Keratinocyte (primary cell): ENCODE measurements around the gene GDPD2. TPM values are rescaled to one million over a fixed set of nuclear protein-coding genes. Genes with fewer than 3 reads are reported as not detected.

ENCODE experiments used
- DNase-seq: peaks from one replicate; pipeline ENCODE4 v3.0.0-alpha.2; 2011; ENCODE audit warnings: low read depth, missing footprints, low spot score
- FAIRE-seq: peaks from 2 replicates; lab custom pipeline; 2011; peaks lifted over from hg19 to GRCh38; lab: Jason Lieb, UNC
- H2AFZ ChIP-seq: 2 replicates; pipeline ENCODE4 v1.6.0; 2012; ENCODE audit warnings: low read length, control low read depth, inconsistent platforms; ENCODE audit not compliant: control insufficient read depth
- H3K27ac ChIP-seq: 2 replicates; pipeline ENCODE4 v1.5.1; 2011; ENCODE audit warnings: low read length; ENCODE audit not compliant: control insufficient read depth, insufficient read depth
- H3K27me3 ChIP-seq: 3 replicates; pipeline ENCODE4 v1.6.0; 2011; ENCODE audit warnings: low read length; ENCODE audit not compliant: control insufficient read depth, insufficient read depth; ENCODE audit errors: extremely low read depth
- H3K36me3 ChIP-seq, 2 experiments: 2 replicates in 1 of 2; 3 replicates in 1 of 2; pipeline ENCODE4 v1.5.1; 2011; ENCODE audit warnings: low read length in 2 of 2, mild to moderate bottlenecking in 1 of 2; ENCODE audit not compliant: control insufficient read depth in 2 of 2, insufficient read depth in 2 of 2; ENCODE audit errors: extremely low read depth in 1 of 2
- H3K4me1 ChIP-seq: 3 replicates; pipeline ENCODE4 v1.5.1; 2011; ENCODE audit warnings: low read length; ENCODE audit not compliant: control insufficient read depth, insufficient read depth; ENCODE audit errors: extremely low read depth
- H3K4me2 ChIP-seq: 3 replicates; pipeline ENCODE4 v1.6.0; 2011; ENCODE audit warnings: low read depth, low read length; ENCODE audit not compliant: control insufficient read depth, insufficient read depth; ENCODE audit errors: extremely low read depth
- H3K4me3 ChIP-seq, 3 experiments: fragments of 200-600 bp in 1 of 3; sonication (generic) in 1 of 3; 2 replicates in 2 of 3; 3 replicates in 1 of 3; pipeline ENCODE4 v1.5.1; 2011 to 2016; ENCODE audit warnings: low read length in 3 of 3, mild to moderate bottlenecking in 3 of 3, control low read depth in 2 of 3, inconsistent platforms in 1 of 3, low read depth in 1 of 3, mixed read lengths in 1 of 3, mixed run types in 1 of 3, moderate library complexity in 1 of 3; ENCODE audit not compliant: control insufficient read depth in 2 of 3, insufficient read depth in 2 of 3; ENCODE audit errors: extremely low read depth in 1 of 3
- H3K79me2 ChIP-seq: 2 replicates; pipeline ENCODE4 v1.6.0; 2012; ENCODE audit warnings: low read length; ENCODE audit not compliant: control insufficient read depth, insufficient read depth
- H3K9ac ChIP-seq: 3 replicates; pipeline ENCODE4 v1.6.0; 2011; ENCODE audit warnings: low read length; ENCODE audit not compliant: control insufficient read depth, insufficient read depth; ENCODE audit errors: extremely low read depth
- H3K9me1 ChIP-seq: 3 replicates; pipeline ENCODE4 v1.6.0; 2011; ENCODE audit warnings: low read length; ENCODE audit not compliant: control insufficient read depth, insufficient read depth; ENCODE audit errors: extremely low read depth
- H3K9me3 ChIP-seq: 2 replicates; pipeline ENCODE4 v1.5.1; 2012; ENCODE audit warnings: low read depth, low read length; ENCODE audit not compliant: control insufficient read depth
- H4K20me1 ChIP-seq: 3 replicates; pipeline ENCODE4 v1.6.0; 2011; ENCODE audit warnings: low read length; ENCODE audit not compliant: control insufficient read depth, insufficient read depth; ENCODE audit errors: extremely low read depth
- EZH2 ChIP-seq: IDR thresholded peaks from one replicate; pipeline ENCODE4 v1.6.1; 2012; ENCODE audit warnings: inconsistent platforms, mild to moderate bottlenecking, low read length, moderate library complexity
- dilution Hi-C: fragments of 300-500 bp; cut with MboI; formaldehyde crosslinking; loops from one replicate; pipeline ENCODE4 v1.7.0; 2020; ENCODE audit warnings: low sequenced_read_pairs; ENCODE audit not compliant: extremely low pct_ligation_motif_present
- polyA plus RNA-seq, 5 experiments: library from polyadenylated mRNA; depleted of rRNA in 3 of 5; stranded (reverse) in 3 of 5; stranded (forward) in 1 of 5; unstranded in 1 of 5; fragments of >200 nt; gene quantifications; 1 replicate in 1 of 5; 2 replicates in 3 of 5; 3 replicates in 1 of 5; pipeline versions ENCODE4 v1.2.1 to v1.2.3, GENCODE V29; 2011 to 2012; ENCODE audit warnings: missing spikeins in 2 of 5, low read depth in 1 of 5, low replicate concordance in 1 of 5
- TF ChIP-seq, protein P1 (sequence below), 3 experiments: IDR thresholded peaks in 1 of 3; conservative IDR thresholded peaks in 1 of 3; optimal IDR thresholded peaks in 1 of 3; 2 replicates in 2 of 3; 3 replicates in 1 of 3; pipeline versions ENCODE3 to v1.5.1; 2011; ENCODE audit warnings: low read length in 3 of 3, mild to moderate bottlenecking in 3 of 3, moderate library complexity in 2 of 3, control low read depth in 1 of 3, inconsistent platforms in 1 of 3; ENCODE audit not compliant: insufficient read depth in 2 of 3; ENCODE audit errors: extremely low read depth in 1 of 3

GDPD2 gene
- polyA plus RNA-seq, 1 donor (not counting 4 experiments of a cell fraction or from before 2014, with no cell fraction given), result 7.2 TPM

DNA sequence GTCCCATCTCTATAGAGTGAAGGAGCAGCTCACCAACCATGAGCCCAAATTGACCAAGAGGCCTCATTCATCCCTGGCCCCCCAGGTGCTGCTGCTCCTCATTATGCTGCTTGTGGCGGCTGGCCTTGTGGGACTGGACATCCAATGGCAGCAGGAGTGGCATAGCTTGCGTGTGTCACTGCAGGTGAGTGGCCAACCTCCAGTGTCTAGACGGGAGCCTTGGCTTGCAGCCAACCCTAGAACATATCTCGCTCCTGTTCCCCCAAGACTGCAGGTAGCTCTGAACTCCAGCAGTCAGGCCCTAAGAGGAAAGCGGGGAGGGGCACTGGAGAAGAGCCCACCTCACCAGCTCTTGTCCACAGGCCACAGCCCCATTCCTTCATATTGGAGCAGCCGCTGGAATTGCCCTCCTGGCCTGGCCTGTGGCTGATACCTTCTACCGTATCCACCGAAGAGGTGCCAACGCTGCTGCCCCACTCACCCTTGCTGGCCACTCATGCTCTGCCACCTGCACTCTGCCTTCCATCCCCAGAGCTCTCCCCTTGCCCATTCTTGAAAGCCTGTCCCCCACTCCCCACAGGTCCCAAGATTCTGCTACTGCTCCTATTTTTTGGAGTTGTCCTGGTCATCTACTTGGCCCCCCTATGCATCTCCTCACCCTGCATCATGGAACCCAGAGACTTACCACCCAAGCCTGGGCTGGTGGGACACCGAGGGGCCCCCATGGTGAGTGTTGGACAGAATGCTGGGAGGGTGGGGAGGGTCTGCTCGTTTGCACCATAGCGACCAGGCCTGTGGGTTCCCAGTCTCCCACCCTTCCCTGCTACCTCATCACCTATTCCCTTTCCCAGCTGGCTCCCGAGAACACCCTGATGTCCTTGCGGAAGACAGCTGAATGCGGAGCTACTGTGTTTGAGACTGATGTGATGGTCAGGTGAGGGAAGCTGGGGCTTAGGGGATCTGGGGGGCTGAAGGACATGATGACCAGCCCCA is 3.5 kb downstream of the GDPD2 start:
- H3K27ac ChIP-seq, result no peak overlapping the region
- H3K4me1 ChIP-seq, result peaks cover 18% of the 10 kb centered on the region
- FAIRE-seq, result no peak
- no peaks in the 10 kb centered on the region for H3K9me1 ChIP-seq
- no peak overlapping the region for H3K4me3 ChIP-seq
- H4K20me1 ChIP-seq, result no peaks in the 10 kb centered on the region
- H3K9ac ChIP-seq, result no peak overlapping the region
- no peaks in the 10 kb centered on the region for H3K27me3 ChIP-seq
- DNase-seq, result no peak
- dilution Hi-C loops, result no loop called here
- no peak overlapping the region for H2AFZ ChIP-seq
- H3K36me3 ChIP-seq, result no peaks in the 10 kb centered on the region
- TF ChIP-seq EZH2, result no peak
- TF ChIP-seq, protein P1, sequence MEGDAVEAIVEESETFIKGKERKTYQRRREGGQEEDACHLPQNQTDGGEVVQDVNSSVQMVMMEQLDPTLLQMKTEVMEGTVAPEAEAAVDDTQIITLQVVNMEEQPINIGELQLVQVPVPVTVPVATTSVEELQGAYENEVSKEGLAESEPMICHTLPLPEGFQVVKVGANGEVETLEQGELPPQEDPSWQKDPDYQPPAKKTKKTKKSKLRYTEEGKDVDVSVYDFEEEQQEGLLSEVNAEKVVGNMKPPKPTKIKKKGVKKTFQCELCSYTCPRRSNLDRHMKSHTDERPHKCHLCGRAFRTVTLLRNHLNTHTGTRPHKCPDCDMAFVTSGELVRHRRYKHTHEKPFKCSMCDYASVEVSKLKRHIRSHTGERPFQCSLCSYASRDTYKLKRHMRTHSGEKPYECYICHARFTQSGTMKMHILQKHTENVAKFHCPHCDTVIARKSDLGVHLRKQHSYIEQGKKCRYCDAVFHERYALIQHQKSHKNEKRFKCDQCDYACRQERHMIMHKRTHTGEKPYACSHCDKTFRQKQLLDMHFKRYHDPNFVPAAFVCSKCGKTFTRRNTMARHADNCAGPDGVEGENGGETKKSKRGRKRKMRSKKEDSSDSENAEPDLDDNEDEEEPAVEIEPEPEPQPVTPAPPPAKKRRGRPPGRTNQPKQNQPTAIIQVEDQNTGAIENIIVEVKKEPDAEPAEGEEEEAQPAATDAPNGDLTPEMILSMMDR (optimal IDR thresholded peaks at IDR 0.05 in 1 of 3, IDR thresholded peaks at IDR 0.05 in 1 of 3, conservative IDR thresholded peaks at IDR 0.05 in 1 of 3; ENCODE audit: extremely low read depth in 1 of 3, insufficient read depth in 2 of 3, low read length in 3 of 3), result no peak
- H3K79me2 ChIP-seq, result no peaks in the 10 kb centered on the region
- H3K9me3 ChIP-seq, result no peaks in the 10 kb centered on the region
- H3K4me2 ChIP-seq, result no peak overlapping the region

DNA sequence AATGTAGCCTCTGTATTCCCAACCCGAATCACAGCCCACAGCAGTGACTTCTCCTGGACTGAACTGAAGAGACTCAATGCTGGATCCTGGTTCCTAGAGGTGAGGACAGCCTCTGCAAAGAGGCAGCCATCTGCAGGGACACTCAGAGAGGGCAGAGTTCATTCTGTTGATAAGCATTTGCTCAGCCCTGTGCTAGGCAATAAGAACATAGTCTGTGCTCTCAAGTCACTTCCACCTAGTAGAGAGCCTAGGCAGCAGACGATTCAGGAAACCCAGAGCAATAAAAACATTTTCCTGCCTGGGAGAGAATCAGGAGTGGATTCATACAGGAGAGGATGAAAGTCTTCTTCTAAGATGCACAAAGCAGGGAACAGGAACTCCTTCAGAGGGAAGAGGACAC is 4.3 kb downstream of the GDPD2 start:
- H3K4me2 ChIP-seq, result no peak overlapping the region
- dilution Hi-C loops, result no loop called here
- DNase-seq, result no peak
- H3K79me2 ChIP-seq, result no peaks in the 10 kb centered on the region
- no peaks in the 10 kb centered on the region for H3K36me3 ChIP-seq
- H3K4me1 ChIP-seq, result peaks cover 18% of the 10 kb centered on the region
- no peaks in the 10 kb centered on the region for H3K27me3 ChIP-seq
- no peaks in the 10 kb centered on the region for H3K9me1 ChIP-seq
- H3K4me3 ChIP-seq, result no peak overlapping the region
- no peak overlapping the region for H2AFZ ChIP-seq
- H3K27ac ChIP-seq, result no peak overlapping the region
- H3K9ac ChIP-seq, result no peak overlapping the region
- H3K9me3 ChIP-seq, result no peaks in the 10 kb centered on the region
- no peaks in the 10 kb centered on the region for H4K20me1 ChIP-seq
- TF ChIP-seq, protein P1 (optimal IDR thresholded peaks at IDR 0.05 in 1 of 3, IDR thresholded peaks at IDR 0.05 in 1 of 3, conservative IDR thresholded peaks at IDR 0.05 in 1 of 3; ENCODE audit: extremely low read depth in 1 of 3, insufficient read depth in 2 of 3, low read length in 3 of 3), result no peak
- no peak for TF ChIP-seq EZH2
- FAIRE-seq, result no peak
